ENCODE data around the gene DDX49. TPM values are rescaled to one million over a fixed set of nuclear protein-coding genes. Genes with fewer than 3 reads are reported as not detected.

DDX49 gene
- polyA plus RNA-seq, 1 of the 3 experiments (the other 2 are of a cell fraction), result 86.8 TPM

GRCh38 chr19:18921593-18921992 lies 2.1 kb downstream of the DDX49 start:
- CTCF ChIA-PET, result interaction anchor here (7.2 kb wide), 1 partner anchor 26 kb away, joined by 76 read pairs; the partner anchor contains the start of gene CERS1
- peaks cover 53% of the 10 kb centered on the region for H3K79me2 ChIP-seq (ENCODE audit: insufficient read depth)

More at GRCh38 chr19:18921593-18921992, 2.1 kb downstream of the DDX49 start:
- POLR2A ChIA-PET, result no interaction called here
- TF ChIP-seq POLR2AphosphoS5 (IDR thresholded peaks at IDR 0.05; ENCODE audit: low read depth, low read length) (no peak), RAD21 (IDR thresholded peaks at IDR 0.05; ENCODE audit: low read length) (no peak), RCOR1 (IDR thresholded peaks at IDR 0.05; ENCODE audit: low read length) (no peak), FOSL2 (IDR thresholded peaks at IDR 0.05; ENCODE audit: borderline replicate concordance, low read depth) (no peak), TCF12 (IDR thresholded peaks at IDR 0.05) (no peak), IRF3 (IDR thresholded peaks at IDR 0.05; ENCODE audit: low read depth, low read length) (no peak), GABPA (IDR thresholded peaks at IDR 0.05; ENCODE audit: low read depth) (no peak), ZBTB33 (IDR thresholded peaks at IDR 0.05; ENCODE audit: borderline replicate concordance, low read depth) (no peak), PBX3 (IDR thresholded peaks at IDR 0.05) (no peak), FOXJ3 (CRISPR knock-in tag; IDR thresholded peaks at IDR 0.05) (no peak), TAF1 (IDR thresholded peaks at IDR 0.05; ENCODE audit: borderline replicate concordance, low read depth, low read length) (no peak), USF1 (IDR thresholded peaks at IDR 0.05; ENCODE audit: borderline replicate concordance, low read depth) (no peak)
- Histone ChIP-seq H3K4me3 (ENCODE audit: low read depth in 2 of 2, low read length in 1 of 2) (no peak overlapping the region), H3K27ac (ENCODE audit: low read depth in 2 of 2, low read length in 1 of 2) (no peak overlapping the region), H3K4me2 (no peak overlapping the region), H3K9me2 (no peaks in the 10 kb centered on the region), H4K20me1 (ENCODE audit: insufficient read depth) (peaks cover 16% of the 10 kb centered on the region; the same call in 1 of the 2 replicates), H3K27me3 (ENCODE audit: insufficient read depth) (no peaks in the 10 kb centered on the region), H3K9ac (no peak overlapping the region), H3K9me3 (no peaks in the 10 kb centered on the region), H2AFZ (ENCODE audit: low read depth) (no peak overlapping the region), H3K36me3 (replicated peaks in 1 of 2; ENCODE audit: control insufficient read depth in 1 of 2, insufficient read depth in 2 of 2, low read length in 1 of 2) (peaks cover 14 to 31% of the 10 kb centered on the region in 2 experiments), H3F3A (replicated peaks; ENCODE audit: insufficient read depth) (peaks cover 19% of the 10 kb centered on the region), H3K4me1 (ENCODE audit: control insufficient read depth in 1 of 2, insufficient read depth in 2 of 2, low read depth in 1 of 2, low read length in 1 of 2) (peaks cover 5 to 12% of the 10 kb centered on the region in 2 experiments; a peak in 2 of 4 replicates)
- 100% methylated on average over 4 of the region's 17 CpGs for WGBS (ENCODE audit: low lambda C conversion rate)
- DNase-seq, result no peak
